Sigmoid colon (tissue), 7 donors: ENCODE results near the gene UGT1A6. TPM values are rescaled to one million over a fixed set of nuclear protein-coding genes. Genes with fewer than 3 reads are reported as not detected.
"Not testable (repeated sequence)": the region's sequence is repeated elsewhere in the genome, so short reads cannot be mapped to it uniquely, and the experiment has no call there.

Experiments used
- DNase-seq: peaks from one replicate; pipeline ENCODE4 v3.0.0-alpha.2; 2019
- H3K27ac ChIP-seq, 4 donors: fragments of 200-600 bp; sonication (generic); one replicate each; pipeline ENCODE4 v1.5.1; 2016 to 2019; ENCODE audit warnings: mild to moderate bottlenecking in 1 of 4
- H3K27me3 ChIP-seq, 3 donors: fragments of 200-600 bp; sonication (generic); one replicate each; pipeline ENCODE4 v1.5.1; 2019; ENCODE audit warnings: mild to moderate bottlenecking in 1 of 3
- H3K36me3 ChIP-seq, 4 donors: fragments of 200-600 bp; sonication (generic); one replicate each; pipeline ENCODE4 v1.5.1; 2016 to 2019
- H3K4me1 ChIP-seq, 4 donors: fragments of 200-600 bp; sonication (generic); one replicate each; pipeline ENCODE4 v1.5.1; 2017 to 2019
- H3K4me3 ChIP-seq, 4 donors: fragments of 200-600 bp; sonication (generic); one replicate each; pipeline ENCODE4 v1.5.1; 2017 to 2019; ENCODE audit warnings: mild to moderate bottlenecking in 2 of 4, moderate library complexity in 1 of 4
- H3K9me3 ChIP-seq, 4 donors: fragments of 200-600 bp in 3 of 4; sonication (generic) in 3 of 4; one replicate each; pipeline versions ENCODE4 v1.5.1 to v1.6.1; 2013 to 2019
- CTCF ChIP-seq, 4 experiments: fragments of 450-650 bp in 3 of 4; fragments of 200-600 bp in 1 of 4; IDR thresholded peaks; one replicate each; pipeline ENCODE4 v1.5.1; 2016 to 2019; ENCODE audit warnings: antibody characterized with exemption in 4 of 4, mild to moderate bottlenecking in 3 of 4, moderate library complexity in 2 of 4
- EP300 ChIP-seq, 4 donors: sonication (generic); formaldehyde crosslinking; IDR thresholded peaks; one replicate each; pipeline ENCODE4 v1.6.1; 2017; ENCODE audit warnings: antibody characterized with exemption in 4 of 4
- POLR2A ChIP-seq, 2 donors: fragments of 450-650 bp; IDR thresholded peaks; one replicate each; pipeline ENCODE4 v1.6.1; 2016; ENCODE audit warnings: antibody characterized with exemption in 2 of 2, mild to moderate bottlenecking in 2 of 2, moderate library complexity in 2 of 2
- POLR2AphosphoS5 ChIP-seq, 4 donors: sonication (generic); formaldehyde crosslinking; IDR thresholded peaks; one replicate each; pipeline ENCODE4 v1.6.1; 2017; ENCODE audit warnings: antibody characterized with exemption in 4 of 4
- WGBS, 2 donors: extraction: QIAGEN DNeasy Blood & Tissue Kit; methylation state at CpG; one replicate each; pipeline ENCODE4 v1.1.7; 2013; 5-methylcytosine and 5-hydroxymethylcytosine counted together
- intact Hi-C: fragments of 100-400 bp; cut with DNase I; formaldehyde crosslinking; loops from one replicate; pipeline ENCODE4 v1.15.1; 2023
- polyA plus RNA-seq, 3 donors: library from polyadenylated mRNA; stranded (reverse); fragments of 200-250 nt; gene quantifications; one replicate each; pipeline ENCODE4 v1.2.3, GENCODE V29; 2013
- total RNA-seq, 4 donors: library from RNA; depleted of rRNA; stranded (reverse); fragments of >200 nt; gene quantifications; one replicate each; pipeline ENCODE4 v1.1.0, GENCODE V29; 2016
- donor health status: healthy with polysubstance abuse.
- donor health status: Bipolar disorder and iron deficiency.
- donor health status: healthy.

UGT1A6 gene
- total and polyA plus RNA-seq, 7 donors = 3.0 TPM; not detected in 6

- intact Hi-C loops = no loop called here
- WGBS, 2 donors = 68 to 81% methylated on average over 6 of the region's 6 CpGs
- Histone ChIP-seq H3K36me3 (no peaks in the 10 kb centered on the region), H3K4me3 (no peak overlapping the region), H3K9me3 (no peaks in the 10 kb centered on the region), H3K27me3 (no peaks in the 10 kb centered on the region), H3K4me1 (no peaks in the 10 kb centered on the region), H3K27ac (no peak overlapping the region)
- DNase-seq = no peak
- no peak for TF ChIP-seq POLR2A (IDR thresholded peaks at IDR 0.05)
Measured at GRCh38 chr2:233654501-233654900, 38.2 kb upstream of the UGT1A6 start.

- H3K9me3 ChIP-seq = no peaks in the 10 kb centered on the region
- H3K36me3 ChIP-seq = no peaks in the 10 kb centered on the region
- no peaks in the 10 kb centered on the region for H3K27me3 ChIP-seq
- no peak overlapping the region for H3K4me3 ChIP-seq
- intact Hi-C loops = no loop called here
- no peak overlapping the region for H3K27ac ChIP-seq
- 68 to 70% methylated on average over 1 of the region's 1 CpG for WGBS, 2 donors
- DNase-seq = no peak
- H3K4me1 ChIP-seq = no peaks in the 10 kb centered on the region
- TF ChIP-seq POLR2A (IDR thresholded peaks at IDR 0.05) (no peak), POLR2AphosphoS5 (IDR thresholded peaks at IDR 0.05) (no peak), EP300 (IDR thresholded peaks at IDR 0.05) (no peak), CTCF (IDR thresholded peaks at IDR 0.05) (no peak)
Measured at GRCh38 chr2:233655043-233655442, 37.6 kb upstream of the UGT1A6 start.

- H3K27me3 ChIP-seq, H3K27ac ChIP-seq, intact Hi-C loops, H3K9me3 ChIP-seq, H3K36me3 ChIP-seq, DNase-seq, H3K4me3 ChIP-seq, H3K4me1 ChIP-seq: not testable (repeated sequence)
- 96 to 97% methylated on average over 3 of the region's 3 CpGs for WGBS, 2 donors
Measured at GRCh38 chr2:233655943-233656342, 36.7 kb upstream of the UGT1A6 start.

- Histone ChIP-seq H3K27me3 (no peaks in the 10 kb centered on the region), H3K36me3 (no peaks in the 10 kb centered on the region), H3K27ac (no peak overlapping the region), H3K4me1 (no peaks in the 10 kb centered on the region), H3K9me3 (no peaks in the 10 kb centered on the region), H3K4me3 (no peak overlapping the region)
- DNase-seq = no peak
- 86 to 90% methylated on average over 10 of the region's 10 CpGs for WGBS, 2 donors
- intact Hi-C loops = no loop called here
- TF ChIP-seq POLR2A (IDR thresholded peaks at IDR 0.05) (no peak), POLR2AphosphoS5 (IDR thresholded peaks at IDR 0.05) (no peak)
Measured at GRCh38 chr2:233656443-233656842, 36.2 kb upstream of the UGT1A6 start.

- peaks cover 0 to 2% (median 0%) of the 10 kb centered on the region in 4 donors for H3K9me3 ChIP-seq
- no peaks in the 10 kb centered on the region for H3K36me3 ChIP-seq
- intact Hi-C loops = no loop called here
- H3K27ac ChIP-seq = no peak overlapping the region
- DNase-seq = no peak
- no peaks in the 10 kb centered on the region for H3K27me3 ChIP-seq
- H3K4me1 ChIP-seq = no peaks in the 10 kb centered on the region
- no peak overlapping the region for H3K4me3 ChIP-seq
- TF ChIP-seq CTCF (IDR thresholded peaks at IDR 0.05) (no peak), POLR2A (IDR thresholded peaks at IDR 0.05) (no peak), POLR2AphosphoS5 (IDR thresholded peaks at IDR 0.05) (no peak), EP300 (IDR thresholded peaks at IDR 0.05) (no peak)
Measured at GRCh38 chr2:233658610-233659009, 34.1 kb upstream of the UGT1A6 start.

- no peaks in the 10 kb centered on the region for H3K4me1 ChIP-seq
- peaks cover 0 to 2% (median 0%) of the 10 kb centered on the region in 4 donors for H3K9me3 ChIP-seq
- H3K36me3 ChIP-seq = no peaks in the 10 kb centered on the region
- H3K27ac ChIP-seq = no peak overlapping the region
- DNase-seq = no peak
- no peak overlapping the region for H3K4me3 ChIP-seq
- intact Hi-C loops = no loop called here
- TF ChIP-seq CTCF (IDR thresholded peaks at IDR 0.05) (no peak), POLR2A (IDR thresholded peaks at IDR 0.05) (no peak), POLR2AphosphoS5 (IDR thresholded peaks at IDR 0.05) (no peak), EP300 (IDR thresholded peaks at IDR 0.05) (no peak)
- 61 to 70% methylated on average over 1 of the region's 1 CpG for WGBS, 2 donors
- no peaks in the 10 kb centered on the region for H3K27me3 ChIP-seq
Measured at GRCh38 chr2:233663911-233664310, 28.8 kb upstream of the UGT1A6 start.
